Loucy (cell line): ENCODE data around the gene SFXN5.

Experiments
- H2AFZ ChIP-seq: fragments of 200-600 bp; sonication (generic); 2 replicates; pipeline ENCODE4 v1.6.0; 2016; ENCODE audit warnings: antibody characterized with exemption, mild to moderate bottlenecking, low read length, moderate library complexity
- H3F3A ChIP-seq: fragments of 200-600 bp; 2 replicates; pipeline ENCODE4 v1.6.0; 2016; ENCODE audit warnings: antibody characterized with exemption, low read depth, mild to moderate bottlenecking
- H3K27me3 ChIP-seq: fragments of 200-600 bp; sonication (generic); 2 replicates; pipeline ENCODE4 v1.6.1; 2014; ENCODE audit warnings: low read length, mild to moderate bottlenecking; ENCODE audit not compliant: insufficient read depth, poor library complexity, severe bottlenecking
- H3K36me3 ChIP-seq: fragments of 200-600 bp; sonication (generic); 2 replicates; pipeline ENCODE4 v1.6.1; 2016; ENCODE audit warnings: low read length; ENCODE audit not compliant: insufficient read depth
- H3K4me1 ChIP-seq: fragments of 200-600 bp; sonication (generic); 2 replicates; pipeline ENCODE4 v1.5.1; 2014; ENCODE audit warnings: low read length, mild to moderate bottlenecking; ENCODE audit not compliant: insufficient read depth, poor library complexity, severe bottlenecking
- H3K4me2 ChIP-seq: fragments of 200-600 bp; sonication (generic); 2 replicates; pipeline ENCODE4 v1.6.0; 2014; ENCODE audit warnings: antibody characterized with exemption, low read length, low read depth, mild to moderate bottlenecking; ENCODE audit not compliant: poor library complexity, severe bottlenecking
- H3K4me3 ChIP-seq: fragments of 200-600 bp; sonication (generic); 2 replicates; pipeline ENCODE4 v1.5.1; 2014; ENCODE audit warnings: low read length, mild to moderate bottlenecking, mixed read lengths; ENCODE audit not compliant: poor library complexity, severe bottlenecking
- H3K79me2 ChIP-seq: fragments of 200-600 bp; sonication (generic); 2 replicates; pipeline ENCODE4 v1.6.1; 2014; ENCODE audit warnings: low read length; ENCODE audit not compliant: insufficient read depth
- H3K9ac ChIP-seq: fragments of 200-600 bp; sonication (generic); 2 replicates; pipeline ENCODE4 v1.6.0; 2014; ENCODE audit warnings: mild to moderate bottlenecking, low read depth, low read length, moderate library complexity; ENCODE audit not compliant: poor library complexity, severe bottlenecking
- H3K9me2 ChIP-seq: fragments of 200-600 bp; sonication (generic); replicated peaks from 2 replicates; pipeline ENCODE4 v1.6.1; 2016; ENCODE audit warnings: low read depth, low read length, mixed read lengths
- H3K9me3 ChIP-seq: fragments of 200-600 bp; sonication (generic); 2 replicates; pipeline ENCODE4 v1.6.1; 2014; ENCODE audit warnings: mild to moderate bottlenecking, antibody characterized with exemption, low read length, low read depth; ENCODE audit not compliant: insufficient read depth
- H4K20me1 ChIP-seq: fragments of 200-600 bp; sonication (generic); 2 replicates; pipeline ENCODE4 v1.6.0; 2014; ENCODE audit warnings: antibody characterized with exemption, low read length, mild to moderate bottlenecking; ENCODE audit not compliant: insufficient read depth, poor library complexity, severe bottlenecking
- CTCF ChIP-seq: fragments of 200-600 bp; sonication (generic); conservative IDR thresholded peaks from 2 replicates; pipeline ENCODE4 v1.5.1; 2014; ENCODE audit warnings: mild to moderate bottlenecking, antibody characterized with exemption, low read length
- EZH2phosphoT487 ChIP-seq: fragments of 200-600 bp; IDR thresholded peaks from 2 replicates; pipeline ENCODE4 v1.6.1; 2018; ENCODE audit warnings: antibody characterized with exemption, mild to moderate bottlenecking, moderate library complexity, borderline replicate concordance

Gene SFXN5

GRCh38 chr2:72990695-72991438, 80.6 kb downstream of the SFXN5 start:
- Histone ChIP-seq H3K4me3 (no peak overlapping the region), H3K27me3 (no peaks in the 10 kb centered on the region), H3K36me3 (peaks cover 3% of the 10 kb centered on the region; the same call in 1 of the 2 replicates), H3K4me1 (no peaks in the 10 kb centered on the region), H3K9me2 (no peaks in the 10 kb centered on the region), H3K9ac (no peak overlapping the region), H2AFZ (no peak overlapping the region), H3K4me2 (no peak overlapping the region), H4K20me1 (no peaks in the 10 kb centered on the region), H3F3A (no peaks in the 10 kb centered on the region), H3K79me2 (no peaks in the 10 kb centered on the region), H3K9me3 (no peaks in the 10 kb centered on the region)
- TF ChIP-seq CTCF (no peak), EZH2phosphoT487 (no peak)

- TF ChIP-seq EZH2phosphoT487 (no peak), CTCF (no peak)
- no peaks in the 10 kb centered on the region for H3K27me3 ChIP-seq
- H3K9me2 ChIP-seq = no peaks in the 10 kb centered on the region
- H4K20me1 ChIP-seq = no peaks in the 10 kb centered on the region
- H3K9ac ChIP-seq = no peak overlapping the region
- H3F3A ChIP-seq = no peaks in the 10 kb centered on the region
- no peak overlapping the region for H3K4me2 ChIP-seq
- H3K36me3 ChIP-seq = peaks cover 3% of the 10 kb centered on the region; the same call in 1 of the 2 replicates
- H2AFZ ChIP-seq = no peak overlapping the region
- H3K9me3 ChIP-seq = no peaks in the 10 kb centered on the region
- no peaks in the 10 kb centered on the region for H3K79me2 ChIP-seq
- no peaks in the 10 kb centered on the region for H3K4me1 ChIP-seq
- no peak overlapping the region for H3K4me3 ChIP-seq
Measured at GRCh38 chr2:72989770-72990556, 81.5 kb downstream of the SFXN5 start.

- Histone ChIP-seq H3K36me3 (peaks cover 3% of the 10 kb centered on the region; the same call in 1 of the 2 replicates), H3F3A (no peaks in the 10 kb centered on the region), H3K27me3 (no peaks in the 10 kb centered on the region), H3K79me2 (no peaks in the 10 kb centered on the region), H3K9me3 (no peaks in the 10 kb centered on the region), H3K9ac (no peak overlapping the region), H2AFZ (no peak overlapping the region), H3K4me1 (no peaks in the 10 kb centered on the region), H3K4me3 (no peak overlapping the region), H3K9me2 (no peaks in the 10 kb centered on the region), H4K20me1 (no peaks in the 10 kb centered on the region), H3K4me2 (no peak overlapping the region)
- TF ChIP-seq EZH2phosphoT487 (no peak), CTCF (no peak)
Measured at GRCh38 chr2:72988726-72989273, 82.7 kb downstream of the SFXN5 start.
